HepG2 (cell line): ENCODE data around the gene PTPN3. TPM values are rescaled to one million over a fixed set of nuclear protein-coding genes. Genes with fewer than 3 reads are reported as not detected.

Source experiments
- BRF2 ChIP-seq: sonication (generic); formaldehyde crosslinking; IDR thresholded peaks from 2 replicates; pipeline ENCODE4 v1.8.1; 2022; ENCODE audit warnings: mild to moderate bottlenecking, missing genetic modification reagents
- CC2D1A ChIP-seq: sonication (generic); formaldehyde crosslinking; IDR thresholded peaks from 2 replicates; pipeline ENCODE4 v1.8.1; 2023; ENCODE audit warnings: mild to moderate bottlenecking, missing genetic modification reagents
- CENPX ChIP-seq: sonication (generic); formaldehyde crosslinking; IDR thresholded peaks from 2 replicates; pipeline ENCODE4 v1.9.0; 2021; ENCODE audit warnings: mild to moderate bottlenecking, missing genetic modification reagents, moderate library complexity
- CREB1 ChIP-seq, 2 experiments: fragments of 450-650 bp in 1 of 2; IDR thresholded peaks; 2 replicates each; pipeline ENCODE4 v1.6.1; 2016 to 2017; ENCODE audit warnings: control low read depth in 1 of 2, mild to moderate bottlenecking in 1 of 2, missing compliant biosample characterization in 1 of 2, missing genetic modification characterization in 1 of 2
- GFI1 ChIP-seq: sonication (generic); formaldehyde crosslinking; IDR thresholded peaks from 2 replicates; pipeline ENCODE4 v1.5.0; 2020; ENCODE audit warnings: missing genetic modification reagents, mild to moderate bottlenecking, borderline replicate concordance
- GPBP1L1 ChIP-seq: sonication (generic); formaldehyde crosslinking; IDR thresholded peaks from 2 replicates; pipeline ENCODE4 v1.5.0; 2020; ENCODE audit warnings: mild to moderate bottlenecking, missing genetic modification reagents
- MLX ChIP-seq: IDR thresholded peaks from 2 replicates; pipeline ENCODE4 v1.6.1; 2016
- MTA3 ChIP-seq: sonication (generic); formaldehyde crosslinking; IDR thresholded peaks from 2 replicates; pipeline ENCODE4 v1.4.0; 2020; ENCODE audit warnings: missing genetic modification reagents
- SRSF1 ChIP-seq: fragments of 200-400 bp; formaldehyde crosslinking; optimal IDR thresholded peaks from 2 replicates; pipeline ENCODE3; 2017; ENCODE audit warnings: mild to moderate bottlenecking, low read depth, low read length, moderate library complexity
- SRSF4 ChIP-seq: fragments of 200-400 bp; formaldehyde crosslinking; IDR thresholded peaks from one replicate; pipeline ENCODE4 v1.6.1; 2018; ENCODE audit warnings: mild to moderate bottlenecking, low read depth, low read length, moderate library complexity; ENCODE audit not compliant: poor library complexity, severe bottlenecking
- U2AF2 ChIP-seq: fragments of 200-400 bp; formaldehyde crosslinking; IDR thresholded peaks from 2 replicates; pipeline ENCODE4 v1.6.1; 2017; ENCODE audit warnings: low read depth, mild to moderate bottlenecking, low read length
- ZBTB14 ChIP-seq: sonication (generic); formaldehyde crosslinking; IDR thresholded peaks from 2 replicates; pipeline ENCODE4 v1.4.0; 2020; ENCODE audit warnings: missing genetic modification reagents
- ZFY ChIP-seq: sonication (generic); formaldehyde crosslinking; IDR thresholded peaks from 2 replicates; pipeline ENCODE4 v1.4.0; 2020; ENCODE audit warnings: missing genetic modification reagents
- ZGPAT ChIP-seq: IDR thresholded peaks from 2 replicates; pipeline ENCODE4 v1.6.1; 2016; ENCODE audit warnings: mild to moderate bottlenecking
- ZNF282 ChIP-seq: fragments of 450-650 bp; IDR thresholded peaks from 2 replicates; pipeline ENCODE4 v1.6.1; 2018; ENCODE audit not compliant: partially characterized antibody
- ZNF317 ChIP-seq: sonication (generic); formaldehyde crosslinking; IDR thresholded peaks from 2 replicates; pipeline ENCODE4 v1.5.0; 2020; ENCODE audit warnings: mild to moderate bottlenecking, missing genetic modification reagents
- ZNF501 ChIP-seq: sonication (generic); formaldehyde crosslinking; IDR thresholded peaks from 2 replicates; pipeline ENCODE4 v1.5.1; 2020; ENCODE audit warnings: mild to moderate bottlenecking, moderate library complexity, missing genetic modification reagents
- ZNF570 ChIP-seq: sonication (generic); formaldehyde crosslinking; IDR thresholded peaks from 2 replicates; pipeline ENCODE4 v1.4.0; 2020; ENCODE audit warnings: mild to moderate bottlenecking, missing genetic modification reagents, borderline replicate concordance
- ZNF572 ChIP-seq: sonication (generic); formaldehyde crosslinking; IDR thresholded peaks from 2 replicates; pipeline ENCODE4 v1.5.1; 2020; ENCODE audit warnings: mild to moderate bottlenecking, missing genetic modification reagents
- ZNF709 ChIP-seq: sonication (generic); formaldehyde crosslinking; IDR thresholded peaks from 2 replicates; pipeline ENCODE4 v1.5.0; 2020; ENCODE audit warnings: mild to moderate bottlenecking, missing genetic modification reagents
- ZUFSP ChIP-seq: sonication (generic); formaldehyde crosslinking; IDR thresholded peaks from 2 replicates; pipeline ENCODE4 v1.9.0; 2021; ENCODE audit warnings: missing genetic modification reagents, mild to moderate bottlenecking, borderline replicate concordance
- polyA plus RNA-seq, 8 experiments: library from polyadenylated mRNA; depleted of rRNA in 3 of 8; stranded (reverse) in 7 of 8; unstranded in 1 of 8; fragments of >200 nt; fragmentation: Illumina TruSeq in 4 of 8; extraction: Trizol in 4 of 8; gene quantifications; 2 replicates each; pipeline versions ENCODE4 v1.2.1 to v1.2.3, GENCODE V29; 2011 to 2016; ENCODE audit warnings: low read depth in 4 of 8, missing spikeins in 1 of 8, mixed read lengths in 1 of 8; ENCODE audit not compliant: insufficient read depth in 1 of 8
- total RNA-seq, 5 experiments: library from RNA; depleted of rRNA; stranded (reverse); fragments of >200 nt; fragmentation: Illumina TruSeq; extraction: Trizol; gene quantifications; 2 replicates each; pipeline ENCODE4 v1.2.3, GENCODE V29; 2016; ENCODE audit warnings: low read depth in 1 of 5

PTPN3 gene
- total and polyA plus RNA-seq, 2 of the 13 experiments (the other 11 are each of a cell fraction or from before 2014, with no cell fraction given): 5.6 to 20.5 TPM

GRCh38 chr9:109499631-109500410 lies 1.7 kb upstream of the PTPN3 start (continued):
- TF ChIP-seq CREB1 (IDR thresholded peaks at IDR 0.05) (no peak), CREB1 (CRISPR knock-in tag; IDR thresholded peaks at IDR 0.05) (no peak), CC2D1A (CRISPR knock-in tag) (no peak), ZGPAT (CRISPR knock-in tag) (peak; percentile 67; the same call in 1 of the 2 replicates), MTA3 (CRISPR knock-in tag) (no peak), ZUFSP (CRISPR knock-in tag) (no peak), ZNF501 (CRISPR knock-in tag) (peak; percentile 48; the same call in 1 of the 2 replicates), ZNF282 (no peak), ZFY (CRISPR knock-in tag) (peak; percentile 61), SRSF4 (no peak), GPBP1L1 (CRISPR knock-in tag) (no peak), ZBTB14 (no peak), ZNF572 (CRISPR knock-in tag) (no peak), BRF2 (CRISPR knock-in tag) (no peak), U2AF2 (no peak), ZNF709 (CRISPR knock-in tag) (no peak), MLX (CRISPR knock-in tag) (no peak), ZNF570 (CRISPR knock-in tag) (no peak), ZNF317 (CRISPR knock-in tag) (no peak), SRSF1 (peak; percentile 51), CENPX (CRISPR knock-in tag) (no peak), GFI1 (CRISPR knock-in tag) (peak; percentile 27; the same call in 1 of the 2 replicates)
